GM19328 (cell line): ENCODE results near the gene CADPS.

Source experiments
- ATAC-seq: cut with Tn5 transposase; IDR thresholded peaks from one replicate; pipeline ENCODE4 v1.9.1; 2021; ENCODE audit warnings: mild to moderate bottlenecking, moderate library complexity; ENCODE audit not compliant: unreplicated experiment

Gene CADPS

DNA sequence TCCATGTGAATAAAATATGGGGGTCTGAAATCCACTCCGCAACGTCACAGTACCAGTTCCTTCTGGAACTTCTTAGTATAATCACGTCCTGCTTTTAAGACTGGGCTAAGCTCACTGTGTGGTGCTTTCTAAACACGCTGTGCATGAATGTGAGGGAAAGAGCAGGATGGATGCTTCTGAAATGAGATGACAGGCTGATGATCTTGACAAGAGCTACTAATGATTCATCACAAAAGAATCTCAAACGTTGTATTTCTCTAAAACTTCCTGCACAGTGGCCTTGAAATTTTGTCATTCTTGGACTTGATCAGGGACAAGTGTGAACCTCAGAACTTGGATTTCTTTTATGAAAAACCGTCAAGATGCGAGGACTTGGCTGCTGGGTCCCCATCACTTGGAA is 221.4 kb downstream of the CADPS start:
- ATAC-seq, result no peak

DNA sequence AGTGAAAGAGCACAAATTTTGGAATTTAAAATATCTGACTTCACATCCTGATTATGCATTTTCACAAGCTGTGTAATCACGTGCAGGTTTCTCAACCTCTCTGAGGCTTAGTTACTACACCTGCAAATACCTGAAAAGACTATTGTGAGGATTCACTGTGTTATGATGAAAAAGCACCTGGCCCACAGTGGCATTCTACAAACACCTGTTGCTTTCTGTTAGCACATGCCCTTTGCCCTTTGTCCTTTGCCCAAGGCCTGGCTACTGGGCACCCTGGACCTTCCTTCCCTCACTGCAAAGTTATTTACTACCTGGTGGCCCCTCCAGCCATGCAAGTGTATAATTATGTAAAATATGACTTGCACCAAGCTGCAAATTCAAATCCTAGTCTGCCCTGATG is 227.5 kb downstream of the CADPS start:
- ATAC-seq, result no peak

DNA sequence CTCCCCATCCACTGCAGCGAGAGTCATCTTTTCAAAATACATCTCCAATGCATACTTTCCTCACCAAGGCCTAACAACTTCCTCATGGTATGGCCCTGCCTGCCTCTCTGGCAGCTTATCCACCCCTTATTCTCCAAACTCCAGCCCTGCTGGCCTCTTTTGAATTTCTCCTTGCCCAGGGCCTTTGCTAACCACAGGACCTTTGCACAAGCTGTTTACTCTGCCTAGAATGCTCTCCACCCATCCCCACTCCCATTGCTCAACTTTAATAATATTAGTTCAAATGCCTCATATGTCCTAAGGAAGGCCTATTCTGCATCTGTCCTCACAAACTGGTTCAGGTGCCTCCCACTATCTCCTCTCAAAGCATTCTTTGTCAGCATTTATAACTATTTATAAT is 230.7 kb downstream of the CADPS start:
- no peak for ATAC-seq

DNA sequence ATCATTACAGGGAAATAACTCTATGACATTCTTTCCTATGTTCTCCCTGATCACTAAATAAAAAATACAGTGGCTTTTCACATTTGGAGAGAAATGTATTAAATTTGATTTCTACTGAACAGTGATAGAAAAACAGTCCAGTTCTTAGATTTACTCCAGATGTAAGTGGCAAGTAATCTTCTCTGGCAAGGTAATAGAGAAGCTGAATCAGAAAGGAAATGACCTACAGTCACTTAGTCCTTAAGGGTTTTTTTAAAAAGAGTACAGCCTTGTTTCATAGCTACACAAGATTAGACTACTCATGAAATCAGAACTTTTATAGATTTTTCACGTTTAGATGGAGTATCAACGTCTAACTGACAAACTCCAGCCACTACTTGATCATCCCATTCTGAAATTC is 236.9 kb downstream of the CADPS start:
- no peak for ATAC-seq

DNA sequence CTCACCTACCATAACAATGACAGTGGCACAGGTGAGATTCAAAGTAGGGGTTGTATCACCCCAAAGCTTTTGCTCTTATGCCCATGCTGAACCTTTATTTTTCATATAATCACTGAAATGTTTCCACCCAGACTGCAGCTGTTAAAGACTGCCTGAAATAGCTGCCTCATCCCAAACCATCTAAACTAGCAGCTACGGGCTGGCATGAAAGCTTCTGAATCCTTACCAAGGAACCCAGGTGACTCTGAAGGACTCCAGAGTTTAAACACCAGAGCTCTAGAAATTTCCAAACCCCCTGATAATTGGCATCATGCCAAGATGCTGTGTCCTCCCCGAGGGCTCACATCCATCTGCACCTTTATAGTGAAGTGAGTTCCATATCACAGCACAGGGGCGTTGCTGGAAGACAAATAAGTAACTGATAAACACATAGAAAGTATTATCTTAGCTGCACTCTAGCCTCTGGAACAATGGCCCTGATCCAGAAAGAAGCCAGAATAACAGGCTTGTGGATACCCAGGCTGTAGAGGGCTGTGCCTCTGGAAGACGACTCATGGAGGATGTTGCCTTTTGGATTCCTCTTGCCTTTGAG is 238.9 kb downstream of the CADPS start:
- no peak for ATAC-seq

DNA sequence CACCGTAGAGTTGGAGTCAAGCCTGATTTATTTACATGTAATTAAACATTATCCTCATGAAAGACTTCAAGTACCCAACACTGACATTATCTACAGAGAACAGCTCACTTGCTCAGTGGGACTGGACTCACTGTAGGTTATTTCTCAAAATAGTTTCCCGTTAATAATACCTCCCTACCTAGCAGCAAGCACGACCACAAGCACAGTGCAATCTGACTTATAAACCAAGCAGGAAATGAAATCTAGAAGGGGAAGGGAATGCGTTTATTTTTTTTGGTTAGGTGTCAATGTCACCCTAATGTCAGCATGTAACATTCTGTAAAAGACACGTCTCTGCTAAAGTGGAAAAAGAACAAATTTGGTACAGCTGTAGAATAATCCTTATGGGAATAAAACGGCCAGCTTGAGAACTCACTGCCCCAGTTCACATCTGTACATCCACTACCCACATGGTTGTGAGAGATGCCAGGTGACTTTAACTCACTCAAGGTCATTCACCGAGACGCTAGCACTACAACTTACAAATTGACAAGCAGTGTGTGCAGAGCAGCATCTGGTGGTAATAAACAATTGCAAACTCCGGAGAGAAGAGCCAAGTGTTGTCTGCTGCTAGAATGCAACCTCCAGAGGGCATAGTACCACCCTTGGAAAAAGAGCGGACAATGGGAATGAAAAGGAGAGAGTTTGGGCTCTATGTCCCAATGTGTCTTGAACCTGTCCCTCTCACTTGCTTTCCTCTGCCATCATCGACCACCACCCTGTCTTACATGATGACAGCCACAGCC is 242.5 kb downstream of the CADPS start:
- no peak for ATAC-seq

DNA sequence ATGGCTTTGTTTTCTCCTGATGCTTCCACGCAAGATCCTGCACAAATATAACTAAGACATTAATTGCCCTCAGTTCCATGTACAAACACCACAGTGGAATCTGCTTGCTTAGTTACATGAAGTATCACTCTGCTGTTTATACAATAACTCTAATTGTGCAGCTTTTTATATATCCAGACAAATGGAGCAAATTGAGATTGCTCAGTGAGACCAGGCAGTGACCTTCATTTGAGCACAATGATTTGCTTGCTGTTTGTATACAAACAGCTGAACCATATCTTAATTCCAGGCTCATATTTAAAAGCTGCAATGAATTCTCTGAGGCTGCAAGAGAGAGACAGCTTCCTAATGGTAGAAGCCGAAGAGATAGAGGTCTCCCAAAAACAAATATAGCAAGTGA is 243.7 kb downstream of the CADPS start:
- ATAC-seq, result no peak

DNA sequence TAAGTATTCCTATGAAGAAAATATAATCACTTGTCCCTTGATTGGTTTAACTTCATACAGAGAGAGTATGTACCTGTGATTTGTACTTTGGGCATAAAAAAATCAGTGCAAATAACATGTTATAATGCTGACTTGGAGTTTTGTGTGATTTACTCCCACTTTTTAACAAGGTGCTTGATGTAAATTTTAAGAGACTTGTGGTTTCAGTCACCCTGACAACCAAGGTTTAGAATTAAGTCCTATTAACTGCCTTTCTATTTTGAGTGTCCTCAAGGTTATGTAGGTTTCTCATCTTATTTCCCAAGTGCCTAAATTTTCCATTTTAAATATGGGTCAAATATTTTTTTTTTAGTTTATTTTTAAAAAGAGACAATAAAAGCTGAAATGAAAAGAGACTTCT is 244.6 kb downstream of the CADPS start:
- ATAC-seq, result no peak

DNA sequence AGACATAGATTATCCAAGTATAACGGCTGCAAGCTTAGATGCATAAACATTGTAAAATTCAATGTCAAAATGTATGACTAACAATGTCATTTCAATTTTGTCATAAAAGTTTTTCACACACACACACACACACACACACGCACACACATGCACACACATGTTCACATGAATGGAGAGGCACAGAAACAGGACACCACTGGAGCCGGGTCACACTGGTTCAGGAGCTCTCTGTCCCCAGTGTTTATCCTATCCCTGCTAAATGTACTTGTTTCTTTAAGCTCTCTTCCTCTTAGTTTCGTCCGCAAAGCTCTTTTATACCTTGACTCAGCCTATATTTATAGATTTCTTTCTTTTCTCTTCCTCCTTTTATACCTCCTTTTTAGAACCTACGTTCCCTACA is 249.9 kb downstream of the CADPS start:
- no peak for ATAC-seq

DNA sequence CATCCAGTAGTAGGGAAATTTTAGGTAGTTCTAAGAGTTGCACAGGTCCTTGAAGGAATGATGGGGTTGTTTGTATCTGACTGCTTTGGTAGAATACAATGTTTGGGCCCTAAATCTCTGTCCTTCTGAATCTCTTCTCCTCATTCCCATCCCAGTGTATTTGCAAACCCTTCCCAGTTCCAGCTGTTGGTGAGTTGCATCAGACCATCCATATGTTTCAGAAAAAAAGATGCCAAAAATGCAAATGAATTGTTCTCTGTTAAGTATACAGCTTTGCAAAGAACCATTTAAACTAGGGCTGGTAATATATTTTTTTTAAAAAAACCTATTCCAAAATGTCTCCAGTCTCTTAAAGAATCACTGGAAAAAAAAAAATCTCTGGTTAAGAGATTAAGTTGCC is 251.0 kb downstream of the CADPS start:
- no peak for ATAC-seq

DNA sequence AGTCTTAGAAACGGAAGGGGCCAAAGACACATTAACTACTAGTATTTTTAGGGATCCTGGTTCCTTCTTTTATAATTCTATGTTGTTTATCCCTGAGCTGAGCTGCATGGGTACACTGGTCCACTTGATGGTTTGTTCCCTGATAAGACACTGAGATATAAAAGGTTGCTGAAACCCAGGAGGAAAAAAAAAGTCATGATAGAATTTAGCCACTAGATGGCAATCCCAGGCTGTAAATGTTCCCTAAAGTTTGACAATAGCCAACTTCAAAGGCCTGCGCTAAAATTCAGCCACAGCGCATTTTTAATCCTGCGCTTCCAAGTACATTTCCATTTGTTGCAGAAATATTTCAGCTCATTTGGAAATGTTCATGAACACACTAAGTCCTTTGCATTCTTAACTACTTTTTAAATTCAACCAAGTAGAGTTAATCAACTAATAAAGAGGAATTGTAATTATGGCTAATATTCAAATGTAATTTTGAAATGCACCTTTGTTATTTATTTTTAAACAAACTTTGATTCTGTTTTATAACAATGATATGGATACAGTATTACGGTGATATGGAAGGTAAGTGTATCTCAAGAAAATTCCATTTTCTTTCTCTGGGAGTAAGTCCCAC is 252.6 kb downstream of the CADPS start:
- no peak for ATAC-seq

DNA sequence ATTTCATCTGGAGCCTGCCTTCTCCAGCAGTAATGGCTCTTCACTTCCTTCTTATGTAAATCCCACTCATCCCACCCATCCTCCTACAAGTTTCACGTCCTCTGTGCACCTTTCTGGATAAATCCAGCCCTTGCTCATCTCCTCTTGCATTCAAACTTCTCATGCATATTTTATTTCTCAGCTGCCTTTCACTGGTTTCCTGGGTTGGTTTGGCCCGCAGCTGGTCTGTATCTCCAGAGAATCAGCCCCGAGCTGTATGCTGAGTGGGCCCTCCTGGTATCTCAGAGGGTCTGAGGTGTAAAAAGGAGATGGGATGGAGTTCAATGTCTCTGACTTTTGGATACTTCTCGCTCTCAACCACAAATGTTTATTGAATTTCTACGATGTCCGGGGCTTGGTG is 253.3 kb downstream of the CADPS start:
- ATAC-seq, result no peak

DNA sequence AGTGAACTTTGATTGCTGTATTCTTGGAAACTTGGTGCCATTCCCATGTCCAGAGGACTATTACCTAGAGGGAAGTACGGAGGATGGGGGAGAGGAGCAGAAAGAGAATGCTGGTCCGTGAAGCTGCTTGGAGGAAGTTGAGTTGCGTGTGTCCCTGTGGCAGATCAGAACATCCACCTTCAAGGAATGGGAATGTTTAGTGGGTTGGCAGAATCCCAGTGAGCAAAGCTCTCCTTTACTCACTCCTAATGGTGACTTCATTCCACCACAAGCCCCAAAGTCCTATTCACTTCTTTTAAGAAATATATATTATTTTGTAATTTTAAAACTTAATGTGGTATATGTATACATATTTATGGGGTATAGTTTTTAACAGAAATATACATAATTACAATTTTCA is 254.0 kb downstream of the CADPS start:
- ATAC-seq, result no peak

DNA sequence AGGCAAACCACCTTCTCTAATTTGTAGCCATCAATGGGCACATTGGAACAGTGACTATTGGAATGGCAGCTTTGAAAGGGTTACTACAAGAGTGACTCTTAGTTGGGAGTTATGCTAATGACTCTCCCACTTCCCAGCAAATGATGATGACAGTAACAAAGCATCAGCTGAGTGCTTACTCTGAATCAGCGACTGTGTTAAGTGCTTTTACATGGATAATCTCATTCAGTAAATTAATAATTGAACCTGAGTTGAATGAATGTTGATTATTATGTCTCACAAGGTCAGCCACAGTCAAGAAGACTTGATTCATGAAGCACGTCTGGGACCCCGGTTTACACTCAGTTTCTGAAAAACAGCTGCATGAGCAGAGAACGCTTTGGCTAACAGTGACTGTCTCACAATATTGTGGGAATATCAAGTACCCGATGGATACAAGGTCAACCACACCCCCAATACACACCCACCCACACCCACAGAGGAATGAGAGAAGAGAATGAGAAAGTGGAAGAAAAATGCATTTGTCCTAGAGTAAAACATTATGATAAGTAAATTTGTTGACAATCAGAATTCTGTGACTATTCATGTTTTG is 259.9 kb downstream of the CADPS start:
- no peak for ATAC-seq

DNA sequence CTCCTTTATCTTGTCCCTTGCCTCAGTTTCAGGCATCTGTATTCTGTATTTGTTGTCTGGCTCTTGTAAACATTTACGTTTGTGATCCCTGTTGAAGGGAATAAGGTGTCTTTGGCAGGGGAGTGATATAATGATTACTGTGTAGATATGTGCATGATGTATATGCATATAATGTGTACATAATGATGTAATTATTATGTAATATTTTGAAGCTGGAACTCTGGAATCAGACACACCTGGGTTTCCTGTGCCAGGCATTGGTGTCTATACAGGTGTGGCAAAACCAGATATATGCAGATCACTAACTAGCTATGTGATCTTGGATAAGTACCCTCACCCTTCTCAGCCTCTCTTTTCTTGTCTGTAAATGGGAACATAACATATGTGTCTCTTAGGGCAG is 260.7 kb downstream of the CADPS start:
- no peak for ATAC-seq

DNA sequence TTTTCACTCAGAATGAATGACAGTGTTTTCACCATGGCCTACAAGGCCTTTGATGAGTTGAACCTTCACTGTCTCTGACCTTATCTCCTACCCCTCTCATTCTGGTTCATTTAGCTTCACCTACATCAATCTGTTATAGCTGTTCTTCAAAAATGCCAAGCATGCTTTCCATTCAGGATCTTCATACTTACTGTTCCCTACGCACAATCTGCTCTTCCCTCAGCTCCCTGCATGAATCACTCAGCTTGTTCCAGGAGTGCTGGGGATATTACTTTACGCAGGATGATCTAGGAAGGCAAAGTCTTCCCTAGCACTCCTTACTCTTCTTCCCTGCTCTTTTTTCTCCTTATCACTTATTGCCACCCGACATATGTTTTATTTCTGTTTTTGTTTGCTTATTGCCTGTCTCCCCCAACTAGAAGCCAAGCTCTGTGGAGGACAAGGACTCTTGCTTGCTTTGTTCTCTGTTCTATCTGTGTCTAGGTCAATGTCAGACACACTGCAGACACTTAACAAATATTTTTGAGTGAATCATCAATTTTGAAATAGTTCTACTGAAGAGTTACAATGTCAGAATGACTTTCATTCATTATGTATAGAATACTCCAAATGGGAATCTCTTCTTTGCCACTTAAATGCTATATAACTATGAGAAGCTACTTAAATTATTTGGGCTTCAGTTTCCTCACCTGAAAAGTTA is 263.5 kb downstream of the CADPS start:
- no peak for ATAC-seq

DNA sequence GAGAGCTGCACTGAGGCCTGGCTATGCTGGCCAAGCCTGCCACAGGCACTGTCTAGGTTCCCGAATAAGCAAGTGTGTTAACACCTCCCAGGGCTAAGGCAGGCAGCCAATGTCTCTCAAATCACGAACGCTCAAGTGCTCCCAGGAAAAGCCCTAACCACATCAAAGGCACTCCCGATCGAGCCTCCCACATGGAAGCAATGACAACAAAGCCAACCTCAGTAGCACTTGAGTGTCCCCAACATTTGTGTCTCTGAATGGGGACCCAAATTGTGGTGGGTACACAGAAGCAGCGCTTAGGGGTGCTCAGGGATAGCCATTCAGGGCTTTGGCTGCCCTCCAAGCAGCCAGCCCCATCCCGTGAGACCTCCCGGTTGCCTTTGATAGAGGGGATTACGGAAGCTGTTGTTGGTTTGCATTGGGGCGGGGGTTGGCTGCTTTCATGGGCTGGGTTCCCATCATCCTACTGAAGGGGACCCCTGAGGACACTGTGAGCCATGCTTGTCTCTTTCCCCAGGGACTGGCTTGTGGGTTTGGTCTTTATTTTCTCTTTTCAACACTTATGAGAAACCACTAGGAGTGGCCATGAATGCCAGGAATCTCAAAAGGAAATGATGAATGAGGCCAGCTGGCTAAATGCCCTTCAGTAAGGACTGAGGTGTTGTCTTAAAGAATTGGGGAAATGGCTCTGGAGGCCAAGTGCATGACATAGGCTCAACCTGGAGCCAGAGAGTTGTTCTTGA is 267.8 kb downstream of the CADPS start:
- ATAC-seq, result no peak

DNA sequence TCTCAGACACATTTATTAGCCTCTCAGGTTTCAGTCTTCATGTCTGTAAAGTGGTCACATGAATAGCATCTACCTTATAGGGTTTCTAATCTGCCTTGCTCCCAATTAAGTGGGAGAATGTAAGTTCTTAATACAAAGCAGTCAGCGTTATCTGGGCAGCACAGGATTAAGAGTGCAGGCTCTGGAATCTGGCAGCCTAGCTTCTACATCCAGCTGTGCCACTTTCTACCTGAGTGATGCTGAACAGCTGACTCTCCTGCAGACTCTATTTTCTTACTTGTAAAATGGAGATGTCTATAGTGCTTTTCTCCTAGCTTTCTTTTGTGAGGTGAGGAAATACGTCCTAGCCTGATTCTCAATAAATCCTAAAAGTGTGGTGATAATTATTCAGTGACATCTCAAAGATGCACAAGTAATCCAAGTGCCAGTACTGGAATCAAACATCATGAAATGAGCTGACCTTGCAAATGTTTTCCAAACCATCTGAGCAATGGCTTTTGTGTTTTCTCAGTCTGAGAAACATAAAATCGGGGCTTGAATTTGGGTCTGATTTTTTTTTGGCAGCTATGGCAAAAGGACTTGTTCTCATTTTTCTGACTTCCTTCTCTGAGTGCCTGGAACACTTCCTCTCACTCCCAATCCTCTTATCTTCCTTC is 269.7 kb downstream of the CADPS start:
- ATAC-seq, result no peak

DNA sequence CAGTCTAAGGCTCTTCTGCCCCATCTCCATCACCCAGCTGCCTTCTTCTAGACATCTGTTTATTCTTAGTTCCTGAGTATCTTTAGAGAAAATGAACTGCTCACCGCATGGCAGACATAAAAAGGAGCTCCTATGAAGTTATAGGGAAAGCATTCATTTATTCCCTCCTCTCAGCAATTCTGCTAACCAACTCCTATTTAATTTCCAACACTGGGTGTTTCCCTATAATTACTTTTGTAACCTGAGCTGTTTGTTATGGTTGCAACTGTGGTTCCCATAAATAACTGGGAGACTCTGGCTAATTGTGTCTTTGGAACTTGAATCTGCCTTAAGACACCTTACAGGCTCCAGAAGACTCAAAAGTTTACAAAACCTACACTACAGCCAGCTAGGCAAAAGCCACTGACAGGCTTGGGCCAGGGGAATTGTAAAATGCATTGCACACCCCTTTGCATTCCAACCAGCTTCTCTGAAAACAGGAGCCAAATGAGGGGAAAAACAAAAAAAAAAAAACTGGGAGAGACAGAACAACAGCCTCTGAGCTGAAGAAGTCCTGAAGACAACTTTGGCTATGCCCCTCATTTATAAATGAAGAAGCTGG is 270.4 kb downstream of the CADPS start:
- no peak for ATAC-seq

DNA sequence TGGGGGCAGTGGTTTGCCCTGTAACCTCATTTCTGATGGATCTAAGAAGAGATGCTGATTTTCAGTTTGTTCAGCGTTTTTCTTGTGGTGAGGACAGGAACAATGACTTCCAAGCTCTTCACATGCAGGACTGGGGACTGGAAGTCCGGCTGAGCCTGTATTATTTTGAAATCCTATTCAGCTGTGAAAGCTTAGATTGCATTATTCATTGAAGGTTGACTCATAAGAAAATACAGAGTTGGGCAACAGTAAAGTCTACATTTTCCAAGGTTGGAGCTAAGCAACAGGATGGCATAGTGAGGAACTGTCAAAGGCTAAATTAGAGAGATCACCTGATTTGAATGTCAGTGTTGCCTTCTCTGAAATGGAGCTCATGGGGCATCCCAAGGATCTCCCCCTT is 270.9 kb downstream of the CADPS start:
- ATAC-seq, result no peak
